Omental fat pad (tissue), 4 donors: ENCODE results near the gene TRAK1. TPM values are rescaled to one million over a fixed set of nuclear protein-coding genes. Genes with fewer than 3 reads are reported as not detected.

Source experiments
- ATAC-seq: fragments of 150-250 bp; one replicate; pipeline ENCODE4 v1.9.1; 2016; ENCODE audit warnings: mild to moderate bottlenecking, moderate library complexity; ENCODE audit not compliant: low FRiP score
- DNase-seq: peaks from one replicate; pipeline ENCODE4 v3.0.0-alpha.2; 2019; ENCODE audit warnings: low spot score
- total RNA-seq, 4 donors: library from RNA; depleted of rRNA; stranded (reverse); fragments of >200 nt; gene quantifications; one replicate each; pipeline ENCODE4 v1.1.0, GENCODE V29; 2016
- TF ChIP-seq, protein P1 (sequence below), 3 donors: fragments of 450-650 bp; IDR thresholded peaks; one replicate each; pipeline ENCODE4 v1.5.1; 2016 to 2017; ENCODE audit warnings: antibody characterized with exemption in 3 of 3, mild to moderate bottlenecking in 3 of 3, moderate library complexity in 2 of 3

TRAK1 gene
- total RNA-seq, 4 donors from 2014 or later, result 21.4 to 42.9 (median 37.0) TPM

DNA sequence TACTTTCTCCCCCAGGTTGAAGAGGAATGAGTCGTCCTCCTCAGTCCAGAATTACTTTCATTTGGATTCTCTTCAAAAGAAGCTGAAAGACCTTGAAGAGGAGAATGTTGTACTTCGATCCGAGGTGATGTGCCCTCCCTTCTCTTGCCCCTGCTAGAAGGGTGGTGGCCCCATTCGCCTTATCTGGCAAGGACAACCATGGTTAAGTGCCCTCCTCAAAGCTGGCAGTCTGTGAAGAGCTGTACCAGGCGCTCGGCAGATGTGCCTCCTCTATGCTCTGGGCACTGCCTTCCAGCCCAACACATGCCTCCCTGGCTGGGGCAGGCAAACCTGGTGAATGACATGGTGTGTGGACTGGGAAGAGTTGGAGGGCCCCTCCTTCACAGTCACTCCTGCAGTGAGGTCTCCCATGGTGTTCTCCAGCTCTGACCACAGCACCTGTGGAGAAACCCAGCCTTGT lies 97.9 kb downstream of the TRAK1 start:
- TF ChIP-seq, protein P1, sequence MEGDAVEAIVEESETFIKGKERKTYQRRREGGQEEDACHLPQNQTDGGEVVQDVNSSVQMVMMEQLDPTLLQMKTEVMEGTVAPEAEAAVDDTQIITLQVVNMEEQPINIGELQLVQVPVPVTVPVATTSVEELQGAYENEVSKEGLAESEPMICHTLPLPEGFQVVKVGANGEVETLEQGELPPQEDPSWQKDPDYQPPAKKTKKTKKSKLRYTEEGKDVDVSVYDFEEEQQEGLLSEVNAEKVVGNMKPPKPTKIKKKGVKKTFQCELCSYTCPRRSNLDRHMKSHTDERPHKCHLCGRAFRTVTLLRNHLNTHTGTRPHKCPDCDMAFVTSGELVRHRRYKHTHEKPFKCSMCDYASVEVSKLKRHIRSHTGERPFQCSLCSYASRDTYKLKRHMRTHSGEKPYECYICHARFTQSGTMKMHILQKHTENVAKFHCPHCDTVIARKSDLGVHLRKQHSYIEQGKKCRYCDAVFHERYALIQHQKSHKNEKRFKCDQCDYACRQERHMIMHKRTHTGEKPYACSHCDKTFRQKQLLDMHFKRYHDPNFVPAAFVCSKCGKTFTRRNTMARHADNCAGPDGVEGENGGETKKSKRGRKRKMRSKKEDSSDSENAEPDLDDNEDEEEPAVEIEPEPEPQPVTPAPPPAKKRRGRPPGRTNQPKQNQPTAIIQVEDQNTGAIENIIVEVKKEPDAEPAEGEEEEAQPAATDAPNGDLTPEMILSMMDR (IDR thresholded peaks at IDR 0.05), result no peak
- no peak for DNase-seq
- no peak for ATAC-seq

DNA sequence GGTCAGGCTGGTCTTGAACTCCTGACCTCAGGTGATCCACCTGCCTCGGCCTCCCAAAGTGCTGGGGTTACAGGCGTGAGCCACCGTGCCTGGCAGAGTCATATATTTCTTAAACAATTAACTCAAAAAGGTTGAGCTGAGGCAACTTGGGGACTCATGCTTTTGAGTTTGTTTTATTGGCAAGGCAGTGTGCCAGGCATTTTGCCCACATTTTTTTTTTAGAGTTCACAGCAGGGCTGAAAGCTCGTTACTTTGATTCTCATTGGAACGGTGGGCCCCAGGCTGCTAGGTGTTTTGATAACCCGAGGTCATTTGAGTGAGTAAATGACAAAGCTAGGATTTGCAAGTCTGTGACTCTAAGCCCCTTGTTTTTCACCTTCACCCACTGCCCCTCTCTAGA lies 98.6 kb downstream of the TRAK1 start:
- ATAC-seq (no peak), DNase-seq (no peak)
- TF ChIP-seq, protein P1 (IDR thresholded peaks at IDR 0.05), result no peak

DNA sequence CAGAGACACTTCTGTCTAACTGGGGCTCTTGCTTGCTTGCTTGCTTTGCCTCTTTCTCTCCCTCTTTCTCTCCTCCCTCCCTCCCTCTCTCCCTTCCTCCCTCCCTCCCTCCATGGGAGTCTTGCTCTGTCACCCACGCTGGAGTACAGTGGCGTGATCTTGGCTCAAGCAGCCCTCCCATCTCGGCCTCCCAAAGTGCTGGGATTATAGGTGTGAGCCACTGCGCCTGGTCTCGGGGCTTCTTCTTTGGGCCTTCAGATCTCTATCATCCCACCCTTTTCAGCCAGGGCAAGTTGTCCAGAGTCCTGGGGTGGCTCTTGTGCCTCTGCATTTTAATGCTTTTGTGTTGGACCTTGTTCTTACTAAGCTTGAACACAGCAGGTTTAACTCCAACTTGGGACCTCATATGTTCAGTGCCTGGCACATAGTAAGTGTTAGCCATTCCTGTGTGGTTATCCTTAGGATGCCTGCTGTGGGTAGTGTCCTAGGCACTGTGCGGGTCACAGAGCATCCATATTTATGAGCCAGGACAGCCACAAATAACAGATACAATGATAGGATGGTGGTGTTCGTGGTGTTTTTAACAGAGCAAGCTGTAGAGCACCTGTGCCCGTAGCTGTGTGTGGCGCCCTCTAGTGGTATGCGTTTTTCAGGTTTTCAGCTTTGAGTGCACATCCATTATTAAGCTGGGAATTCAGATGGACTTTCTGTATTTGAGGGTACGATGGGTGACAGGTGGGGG lies 99.7 kb downstream of the TRAK1 start:
- peak; percentile 72 for DNase-seq
- peak; percentile 77 for ATAC-seq
- TF ChIP-seq, protein P1 (IDR thresholded peaks at IDR 0.05), result peak in 1 of 3 donors; percentile 38

DNA sequence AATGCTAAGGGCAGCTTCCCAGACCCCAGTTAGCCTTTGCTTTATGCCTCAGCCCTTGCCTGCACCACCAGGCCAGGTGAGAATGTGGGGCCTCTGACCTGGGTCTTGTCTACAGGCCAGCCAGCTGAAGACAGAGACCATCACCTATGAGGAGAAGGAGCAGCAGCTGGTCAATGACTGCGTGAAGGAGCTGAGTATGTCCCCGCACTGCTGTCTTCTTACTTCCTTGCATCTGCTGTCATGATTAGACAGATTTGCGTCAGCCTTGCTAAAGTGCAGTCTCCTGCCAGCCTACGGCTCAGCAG lies 100.2 kb downstream of the TRAK1 start:
- DNase-seq, result no peak
- TF ChIP-seq, protein P1 (IDR thresholded peaks at IDR 0.05), result no peak
- peak; percentile 21 for ATAC-seq

DNA sequence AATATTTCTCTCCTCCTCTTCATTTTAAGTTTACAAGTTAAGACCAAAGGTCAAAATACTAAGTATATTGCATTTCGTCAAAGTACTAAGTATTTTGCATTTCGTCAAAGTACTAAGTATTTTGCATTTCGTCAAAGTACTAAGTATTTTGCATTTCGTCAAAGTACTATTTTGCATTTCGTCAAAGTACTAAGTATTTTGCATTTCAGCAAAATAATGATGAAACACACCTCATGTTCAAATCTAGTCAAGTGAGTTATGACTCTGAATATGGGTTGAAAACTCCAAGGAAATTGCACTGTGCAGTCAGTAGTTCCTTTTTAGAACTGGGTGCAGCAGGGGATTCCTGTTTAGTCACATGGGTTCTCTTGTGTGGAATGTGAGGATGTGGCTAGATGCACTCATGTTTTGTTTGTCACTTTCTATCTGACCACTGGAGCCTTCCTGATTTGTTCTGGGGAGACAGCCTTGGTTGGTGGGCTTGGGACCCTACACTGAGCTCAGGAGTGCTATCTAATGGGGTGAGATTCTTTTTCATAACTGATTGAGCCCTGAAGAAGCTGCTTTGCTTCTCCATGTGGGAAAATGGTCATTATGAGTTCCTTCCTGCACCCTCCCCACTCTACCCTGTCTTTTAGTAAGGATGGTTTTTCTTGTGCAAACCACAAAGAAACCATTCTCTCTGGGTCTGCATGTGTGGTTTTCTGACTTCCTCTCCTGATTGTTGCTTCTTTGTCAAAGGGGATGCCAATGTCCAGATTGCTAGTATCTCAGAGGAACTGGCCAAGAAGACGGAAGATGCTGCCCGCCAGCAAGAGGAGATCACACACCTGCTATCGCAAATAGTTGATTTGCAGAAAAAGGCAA lies 101.4 kb downstream of the TRAK1 start:
- TF ChIP-seq, protein P1 (IDR thresholded peaks at IDR 0.05), result no peak
- DNase-seq (no peak), ATAC-seq (no peak)

DNA sequence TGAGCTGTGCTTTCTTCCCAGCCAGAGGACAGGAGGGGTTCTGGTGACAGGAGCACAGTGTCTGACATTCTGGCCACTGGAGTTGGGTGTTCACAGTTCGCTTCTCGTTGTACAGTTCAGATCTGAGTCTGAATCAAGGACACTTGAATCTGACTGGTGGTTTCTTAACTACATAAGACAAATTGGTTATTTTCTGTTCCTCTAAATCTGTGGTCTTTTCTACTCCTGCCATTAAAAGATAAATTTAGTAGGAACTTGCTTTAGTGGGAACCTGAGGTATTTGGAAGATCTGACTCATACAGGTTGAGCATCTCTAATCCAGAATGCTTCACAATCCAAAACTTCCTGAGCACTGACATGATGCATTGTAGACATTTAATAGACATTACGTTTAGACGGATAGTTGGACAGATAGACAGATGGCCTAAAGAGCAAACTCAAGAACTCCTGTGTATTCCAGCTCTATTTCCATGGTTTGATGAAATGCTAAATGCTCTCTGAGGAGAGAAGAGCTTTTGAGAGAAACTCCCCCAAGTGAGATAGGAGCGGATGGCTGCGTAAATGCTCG lies 103.9 kb downstream of the TRAK1 start:
- ATAC-seq, result no peak
- DNase-seq, result no peak
- TF ChIP-seq, protein P1 (IDR thresholded peaks at IDR 0.05), result no peak
